NCI-H1930 (cell line): ENCODE results near the gene PRKCA.

Experiments
- DNase-seq, 2 experiments: peaks; one replicate each; lab custom pipeline; 2025; lab: John Stamatoyannopoulos, UW

Gene PRKCA

DNA sequence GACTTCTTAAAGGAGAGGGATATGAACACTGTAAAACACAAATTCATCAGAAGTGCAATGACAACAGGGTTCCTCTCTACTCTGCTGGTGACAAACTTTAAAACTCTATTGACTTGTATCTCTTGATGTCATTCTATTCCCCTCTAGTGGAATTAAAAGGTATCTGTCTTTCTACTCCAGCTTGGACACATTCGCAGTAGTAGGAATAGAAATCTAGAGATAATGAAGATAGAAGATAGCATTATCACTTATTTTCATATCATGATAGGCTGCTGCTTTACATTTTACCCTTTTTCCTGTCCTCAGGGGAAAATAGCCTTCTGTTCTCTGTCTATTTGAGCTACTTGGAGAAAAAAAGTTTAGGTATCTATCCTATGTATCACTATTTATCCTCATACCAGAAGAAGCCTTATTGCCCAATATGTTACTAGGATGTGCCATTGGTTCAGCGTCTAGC, 322.9 kb downstream of the PRKCA start:
- DNase-seq: no peak

DNA sequence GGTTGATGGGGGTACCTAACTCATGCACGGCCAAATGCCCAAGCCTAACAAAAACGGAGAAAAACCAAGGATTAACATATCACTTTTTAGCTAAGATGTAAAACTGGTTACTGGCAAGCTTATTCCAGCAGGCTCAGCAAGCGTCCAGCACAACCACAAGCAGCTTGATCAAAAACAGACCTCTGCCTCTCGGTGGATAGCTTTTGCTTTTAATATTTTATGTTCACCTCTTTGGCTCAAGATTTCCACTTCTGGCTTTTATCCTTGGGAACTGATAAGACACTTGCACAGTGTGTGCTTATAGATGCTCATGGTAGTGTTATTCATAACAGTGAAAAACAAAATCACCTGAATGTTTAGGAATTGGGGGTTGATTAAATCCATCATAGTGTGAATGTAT, 325.6 kb downstream of the PRKCA start:
- DNase-seq: no peak

DNA sequence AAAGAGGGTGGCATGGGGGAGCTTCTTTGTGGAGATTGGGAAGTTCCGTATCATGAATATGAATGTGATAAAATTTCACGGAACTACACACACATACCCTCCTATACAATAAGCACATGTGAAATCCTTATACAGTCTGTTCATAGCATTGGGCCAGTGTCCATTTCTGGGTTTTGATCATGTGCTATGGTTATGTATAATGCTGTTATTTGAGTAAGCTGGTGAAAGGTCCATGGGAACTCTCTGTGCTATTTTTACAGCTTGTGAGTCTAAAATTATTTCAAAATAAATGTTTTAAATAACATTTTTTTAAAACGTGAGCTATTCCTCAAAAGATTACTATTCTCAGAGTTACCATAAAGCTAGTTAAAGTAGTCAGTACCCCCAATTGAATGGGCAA, 327.3 kb downstream of the PRKCA start:
- DNase-seq: no peak

DNA sequence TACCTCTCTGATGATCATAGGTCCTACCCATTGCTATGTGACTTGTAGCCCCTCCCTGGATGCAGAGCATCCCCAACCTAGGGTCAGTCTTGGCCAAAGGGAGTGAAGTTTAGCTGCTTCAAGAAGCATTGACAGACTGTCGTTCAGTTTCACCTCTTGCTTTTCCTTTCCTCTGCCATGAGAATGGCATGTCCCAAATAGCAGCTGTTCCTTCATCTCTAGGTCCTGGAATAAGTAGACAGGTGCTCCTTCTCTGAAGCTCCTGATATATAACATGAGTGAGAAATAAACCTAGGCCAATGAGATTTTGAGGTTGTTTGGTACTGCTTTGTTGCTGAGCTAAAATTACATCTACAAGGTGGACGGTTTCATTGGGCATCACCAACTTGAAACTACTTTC, 328.0 kb downstream of the PRKCA start:
- DNase-seq: no peak

DNA sequence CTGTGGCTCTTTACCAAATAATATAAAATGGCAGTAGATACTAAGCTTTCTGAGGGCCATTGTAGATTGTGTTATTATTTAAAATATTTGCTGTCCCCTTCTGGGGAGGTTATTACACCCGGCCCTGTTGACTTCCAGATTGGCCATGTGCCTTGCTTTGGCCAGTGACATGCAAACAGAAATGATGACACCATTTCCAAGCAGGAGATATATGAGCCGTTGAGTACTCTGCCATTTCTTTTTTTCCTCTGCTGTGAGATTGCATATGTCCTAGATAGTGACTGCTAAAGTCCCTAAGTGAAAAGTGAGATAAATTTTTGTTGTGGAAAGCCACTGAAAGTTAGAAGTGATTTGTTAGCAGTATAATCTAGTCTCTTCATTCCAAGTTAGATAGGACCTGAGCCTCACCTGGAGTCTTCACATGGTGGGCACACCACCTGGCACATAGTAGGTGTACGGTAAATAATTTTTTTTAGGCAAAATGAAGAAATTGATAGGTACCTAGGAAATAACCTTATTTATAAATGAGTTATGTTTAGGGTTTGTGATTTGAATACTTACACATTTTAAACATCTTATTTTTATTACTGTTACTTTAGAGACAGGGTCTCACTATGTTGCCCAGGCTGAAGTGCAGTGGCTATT, 328.5 kb downstream of the PRKCA start:
- DNase-seq: no peak

DNA sequence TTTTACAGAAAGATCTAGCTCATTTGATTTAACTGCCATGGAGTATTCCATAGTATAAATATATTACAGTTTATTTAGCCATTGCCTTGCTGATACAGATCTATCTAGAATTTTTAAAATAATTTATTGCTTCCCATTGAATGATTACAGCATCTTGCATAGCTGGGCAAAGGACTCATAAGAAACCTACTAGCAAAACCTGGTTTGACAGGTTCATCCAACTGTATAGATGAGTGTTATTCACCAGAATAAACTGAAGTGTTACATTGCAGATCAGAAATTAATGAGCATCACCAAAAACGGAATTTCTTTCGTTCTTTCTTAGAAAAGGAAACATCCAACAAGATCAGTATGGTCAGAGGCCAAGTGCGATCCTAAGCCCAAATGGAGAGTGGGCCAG, 330.3 kb downstream of the PRKCA start:
- DNase-seq: no peak

DNA sequence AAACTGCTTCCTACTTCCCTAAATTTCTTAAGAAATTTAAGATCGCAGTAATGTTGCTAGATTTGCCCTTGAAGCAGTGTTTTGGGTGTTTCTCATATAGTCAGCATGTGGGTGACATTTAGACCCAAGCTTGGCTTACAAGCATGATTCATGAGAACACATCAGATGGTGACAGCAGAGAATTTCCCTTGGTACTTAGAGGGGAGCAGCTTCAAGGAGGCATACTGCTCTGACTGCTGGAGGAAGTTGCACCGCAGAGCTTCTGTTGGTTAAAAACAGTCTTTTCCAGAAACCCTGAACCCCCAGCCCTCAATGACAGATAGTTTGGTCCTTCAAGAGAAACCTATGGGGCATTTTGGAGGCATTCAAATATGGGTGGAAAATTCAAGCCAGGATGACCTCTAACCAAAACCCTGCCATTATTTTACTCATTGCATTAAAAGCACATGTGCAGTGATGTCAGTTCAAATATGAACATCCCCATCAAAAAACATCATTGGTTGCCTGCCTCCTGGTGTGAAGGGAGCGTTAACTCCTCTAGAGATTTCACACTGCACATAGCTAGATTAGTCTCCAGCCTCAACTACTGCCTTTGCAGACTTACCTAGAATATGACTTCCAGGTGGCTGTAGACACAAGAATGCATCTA, 331.0 kb downstream of the PRKCA start:
- DNase-seq: no peak

DNA sequence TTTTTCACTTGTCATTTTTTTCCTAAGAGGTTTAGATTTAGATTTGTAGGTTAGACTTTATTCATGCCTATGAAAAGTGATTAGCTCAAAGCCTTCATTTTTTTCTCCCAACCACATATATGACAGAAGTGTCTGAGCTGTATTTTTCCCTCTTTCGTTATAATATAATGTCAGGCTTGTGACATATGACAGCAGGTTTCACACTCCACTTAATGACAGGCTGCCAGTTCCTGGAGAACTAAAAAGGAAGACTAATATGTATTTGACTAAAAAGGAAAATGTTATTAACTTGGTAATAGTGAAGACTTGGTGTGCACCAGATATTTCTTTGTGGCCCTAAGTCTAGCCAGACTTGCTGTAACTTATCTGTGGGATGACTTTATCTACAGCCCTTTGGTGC, 331.8 kb downstream of the PRKCA start:
- no peak for DNase-seq

DNA sequence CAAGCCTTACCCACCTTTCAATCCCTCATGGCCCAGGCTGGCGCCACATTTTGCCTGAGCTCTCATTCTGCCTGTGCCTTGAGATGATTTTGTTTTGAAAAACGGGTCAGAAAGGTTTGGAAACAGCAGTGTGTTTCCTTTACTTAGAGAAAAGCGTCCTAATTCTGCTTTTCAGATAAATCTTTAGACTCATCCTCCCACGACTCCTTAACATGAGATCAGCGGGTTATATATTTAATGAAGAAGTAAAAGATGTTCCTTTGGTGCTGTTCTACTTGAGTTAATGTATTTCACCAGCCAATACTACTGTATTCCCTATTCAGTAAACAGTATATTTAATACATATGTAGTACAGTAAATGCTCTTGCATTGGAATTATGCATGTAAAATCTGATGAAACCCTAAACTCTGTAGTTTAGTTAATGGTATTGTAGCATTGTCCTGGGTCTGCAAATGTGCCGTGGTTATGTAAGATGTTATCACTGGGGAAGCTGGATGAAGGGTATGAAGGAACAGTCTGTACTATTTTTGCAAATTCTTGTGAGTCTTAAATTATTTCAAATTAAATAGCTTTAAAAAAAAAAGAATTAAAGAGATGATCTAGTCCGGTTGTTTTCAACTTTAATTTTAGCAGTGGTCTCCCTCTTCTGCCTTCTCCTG, 333.1 kb downstream of the PRKCA start:
- DNase-seq: no peak

DNA sequence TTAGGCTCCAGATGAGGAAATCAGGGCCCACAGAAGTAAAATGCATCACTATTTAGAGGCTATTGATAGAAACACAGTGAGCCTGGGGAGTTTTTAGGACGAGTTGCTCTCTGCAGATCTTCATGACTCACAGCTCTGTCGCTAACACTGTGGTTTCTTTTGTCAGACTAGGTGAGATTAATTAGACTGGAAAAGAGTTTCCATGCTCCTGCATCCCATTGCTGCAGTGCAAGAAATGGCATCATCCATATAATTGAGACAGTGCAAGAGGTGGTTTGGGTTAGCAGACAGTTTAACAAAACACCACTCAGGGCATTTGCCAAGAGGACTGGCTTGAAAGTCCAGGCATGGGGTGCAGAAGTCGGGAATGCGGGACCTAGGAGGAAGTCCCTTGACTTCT, 333.7 kb downstream of the PRKCA start:
- no peak for DNase-seq

DNA sequence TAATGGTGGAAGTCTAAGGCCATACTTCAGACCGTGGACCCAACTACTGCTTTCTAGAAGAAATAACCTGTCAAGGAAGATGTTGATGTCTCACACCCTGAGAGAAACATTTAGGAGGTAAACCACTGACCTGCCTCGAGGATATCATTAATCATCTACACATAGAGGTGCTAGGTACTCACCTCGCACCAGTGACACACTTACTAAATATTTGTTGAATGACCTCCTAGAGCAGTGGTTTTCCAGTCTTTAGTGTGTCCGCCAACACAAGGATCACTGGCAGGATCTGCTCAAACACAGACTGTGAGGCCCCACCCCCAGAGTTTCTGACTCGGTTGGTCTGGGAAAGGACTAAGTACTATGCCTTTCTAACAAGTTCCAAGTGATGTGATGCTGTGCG, 335.1 kb downstream of the PRKCA start:
- DNase-seq: no peak

DNA sequence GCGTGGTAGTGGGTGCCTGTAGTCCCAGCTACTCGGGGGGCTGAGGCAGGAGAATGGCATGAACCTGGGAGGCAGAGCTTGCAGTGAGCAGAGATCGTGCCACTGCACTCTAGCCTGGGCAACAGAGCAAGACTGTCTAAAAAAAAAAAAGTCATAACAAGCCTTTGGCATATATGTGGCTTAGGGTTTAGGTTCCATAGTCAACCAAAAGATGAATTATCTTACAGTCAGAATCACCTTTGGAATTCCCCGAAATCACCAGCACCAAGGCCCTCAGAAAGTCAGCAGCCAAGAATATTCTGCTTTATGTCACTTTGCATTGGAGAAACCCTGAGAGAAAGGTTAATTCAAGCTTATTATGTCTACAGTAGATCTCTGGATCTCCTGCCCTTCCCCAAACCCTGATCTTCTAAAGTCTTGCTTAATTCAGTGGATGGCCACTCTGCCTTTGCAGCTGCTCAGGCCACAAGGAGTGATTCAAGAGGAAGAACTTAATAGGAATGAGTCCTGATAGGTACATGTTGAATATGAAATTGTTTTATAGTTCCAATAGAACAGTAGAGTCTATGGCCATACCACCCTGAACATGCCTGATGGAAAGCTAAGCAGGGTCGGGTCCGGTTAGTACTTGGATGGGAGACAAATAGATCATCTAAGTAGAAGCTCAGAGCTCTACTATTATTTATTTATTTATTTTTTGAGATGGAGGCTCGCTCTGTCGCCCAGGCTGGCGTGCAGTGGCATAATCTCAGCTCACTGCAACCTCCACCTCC, 336.5 kb downstream of the PRKCA start:
- no peak for DNase-seq

DNA sequence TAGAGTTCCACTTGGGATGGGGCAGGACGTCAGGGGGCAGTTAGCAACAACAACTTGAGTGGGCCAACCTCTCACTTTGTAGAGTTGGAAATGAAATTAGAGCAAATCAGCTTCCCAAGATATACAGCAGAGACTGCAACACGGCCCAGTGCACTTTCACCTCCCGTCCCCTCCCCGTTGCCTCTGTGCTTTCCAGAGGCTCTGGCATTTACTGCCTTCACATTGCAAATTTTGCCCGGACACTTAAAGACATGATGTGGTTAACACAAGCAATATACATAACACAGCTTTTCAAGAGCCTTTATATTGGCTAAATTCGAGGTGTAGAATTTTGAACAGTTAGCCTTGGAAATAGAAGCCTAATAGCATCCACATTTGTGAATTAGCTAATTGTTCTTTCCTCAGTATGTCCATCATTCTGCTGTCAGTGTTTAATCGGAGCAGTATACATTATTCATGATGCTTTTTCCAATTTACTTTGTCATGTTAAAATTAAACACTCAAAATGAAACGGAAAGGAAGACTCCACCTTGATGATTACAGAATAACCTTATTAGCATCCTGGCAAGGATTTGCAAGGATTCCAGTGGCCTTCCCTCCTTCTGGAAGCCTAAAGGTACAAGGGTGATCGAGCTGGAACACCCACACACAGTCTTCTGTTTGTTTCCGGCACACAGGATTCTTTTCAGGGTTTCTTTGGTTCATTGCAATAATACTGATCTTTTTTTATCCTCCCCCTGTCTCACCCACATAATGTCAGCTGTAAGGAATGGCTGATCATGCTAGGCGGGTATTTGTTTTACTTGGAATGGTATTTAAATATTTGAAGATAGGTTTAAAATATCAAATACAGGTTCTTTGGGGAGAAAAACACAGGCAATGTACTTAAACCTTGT, 341.6 kb downstream of the PRKCA start:
- DNase-seq: no peak

DNA sequence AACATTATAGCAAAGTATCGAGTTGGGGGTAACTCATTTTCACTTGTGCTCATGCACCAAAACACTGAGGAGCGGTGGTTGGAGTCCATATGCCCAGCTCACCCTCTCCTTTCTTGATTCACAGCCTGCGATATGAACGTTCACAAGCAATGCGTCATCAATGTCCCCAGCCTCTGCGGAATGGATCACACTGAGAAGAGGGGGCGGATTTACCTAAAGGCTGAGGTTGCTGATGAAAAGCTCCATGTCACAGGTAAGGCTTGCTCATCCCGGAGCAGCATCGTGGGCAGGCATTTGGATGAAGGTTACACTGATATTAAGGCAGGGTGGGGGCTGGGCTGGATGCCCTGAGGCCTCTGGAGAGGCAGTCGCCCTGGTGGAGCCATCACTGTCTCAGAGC, 342.8 kb downstream of the PRKCA start:
- DNase-seq: no peak

DNA sequence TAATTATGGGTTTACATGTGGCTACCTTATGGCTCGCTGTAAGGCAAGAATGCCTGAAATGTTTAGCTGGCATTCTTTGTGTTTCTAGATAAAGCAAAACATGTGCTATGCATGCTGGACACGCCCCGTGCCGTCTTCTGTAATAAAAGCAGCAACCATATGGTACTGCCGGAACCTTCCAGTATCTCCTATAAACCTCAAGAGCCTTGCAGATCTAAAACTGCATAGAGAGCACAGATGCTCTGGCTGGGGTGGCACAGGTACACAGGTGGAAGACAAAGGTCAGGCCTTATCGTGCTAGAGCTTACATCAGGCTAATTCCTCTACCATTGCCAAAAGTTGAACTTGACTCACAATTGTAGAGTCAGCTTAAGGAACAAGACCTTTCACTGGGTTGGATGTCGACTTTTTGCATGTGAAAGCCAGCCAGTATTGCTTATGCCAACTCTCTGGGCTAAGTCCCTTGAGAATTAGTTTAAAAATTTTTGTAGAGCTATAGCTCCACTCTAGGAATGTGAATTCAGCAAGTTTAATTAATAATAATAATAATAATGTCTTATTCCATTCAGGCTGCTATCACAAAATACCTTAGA, 345.1 kb downstream of the PRKCA start:
- no peak for DNase-seq

DNA sequence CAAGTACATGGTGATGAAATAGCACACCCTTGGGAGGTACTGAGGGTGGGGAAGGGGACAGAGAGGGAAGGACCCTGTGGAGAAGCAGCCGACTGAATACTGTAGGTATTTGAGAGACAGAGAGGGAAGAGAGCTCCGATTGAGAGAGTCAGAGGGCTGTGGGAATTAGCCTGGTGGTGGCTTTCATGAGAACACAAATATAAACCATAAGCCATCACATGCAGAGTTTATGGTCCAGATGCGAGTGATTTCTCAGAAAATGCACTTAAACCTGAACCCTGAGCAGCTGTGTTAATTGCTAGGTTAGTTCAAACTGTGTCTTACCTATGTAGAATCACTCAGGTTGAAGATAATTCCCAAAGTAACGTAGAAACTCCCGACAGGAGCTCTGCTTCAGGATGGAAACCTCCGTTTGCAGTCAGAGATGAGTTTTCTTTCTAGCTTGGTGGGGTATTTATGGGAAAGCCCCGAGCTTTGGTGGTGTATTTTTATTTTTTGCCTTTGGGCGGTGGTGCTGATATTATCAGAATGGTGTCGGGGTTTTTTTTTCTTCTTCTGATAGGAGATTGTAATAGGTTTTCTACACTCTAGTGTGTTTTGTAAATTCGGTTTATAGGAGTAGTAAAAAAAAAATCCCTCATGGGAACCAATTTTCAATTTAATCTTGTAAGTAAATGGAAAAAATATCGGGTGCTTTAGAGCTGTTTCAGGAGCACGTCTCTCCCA, 347.6 kb downstream of the PRKCA start:
- DNase-seq: no peak

DNA sequence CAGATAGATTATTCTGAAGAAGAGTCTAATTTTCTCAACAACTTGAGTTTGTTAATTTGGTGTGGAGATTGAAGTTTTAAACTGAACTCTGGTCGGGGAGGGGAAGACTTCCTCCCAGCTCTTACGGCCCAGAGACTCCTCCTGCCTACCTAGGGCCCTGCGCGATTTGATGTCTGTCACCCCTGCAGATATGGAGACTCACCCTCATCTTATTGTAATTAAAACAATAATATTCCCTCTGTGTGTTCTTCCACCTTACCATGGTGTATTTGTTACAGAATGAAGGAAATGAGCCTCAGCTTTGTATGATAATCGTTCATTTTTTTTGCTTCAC, 348.1 kb downstream of the PRKCA start:
- DNase-seq: no peak

DNA sequence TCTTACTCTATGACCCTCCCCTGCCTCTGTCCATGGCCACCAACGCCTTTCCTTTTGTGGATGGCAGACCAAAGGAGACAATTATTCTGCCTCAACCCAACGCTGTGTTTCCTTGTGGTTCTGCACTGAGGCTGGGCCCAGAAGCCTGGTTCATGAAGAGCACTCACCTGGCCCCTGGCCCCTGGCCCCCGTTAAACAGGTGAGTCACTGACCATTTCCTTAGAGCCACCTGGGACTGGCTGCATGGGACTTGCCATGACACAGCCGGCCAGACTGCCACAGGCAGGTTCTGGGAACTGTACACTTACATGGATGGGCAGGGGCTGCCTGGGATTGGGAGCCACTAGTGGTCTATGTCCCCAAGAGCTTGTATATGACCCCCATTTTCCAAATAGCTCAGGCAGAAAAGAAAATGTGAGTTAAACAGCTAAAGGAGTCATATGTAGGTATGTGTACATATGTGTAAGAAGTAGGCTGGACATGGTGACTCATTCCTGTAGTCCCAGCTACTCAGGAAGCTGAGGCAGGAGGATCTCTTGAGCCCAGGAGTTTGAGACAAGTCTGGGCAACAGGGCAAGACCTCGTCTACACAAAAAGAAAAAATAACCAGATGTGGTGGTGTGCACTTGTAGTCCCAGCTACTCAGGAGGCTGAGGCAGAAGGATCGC, 350.6 kb downstream of the PRKCA start:
- DNase-seq: no peak

DNA sequence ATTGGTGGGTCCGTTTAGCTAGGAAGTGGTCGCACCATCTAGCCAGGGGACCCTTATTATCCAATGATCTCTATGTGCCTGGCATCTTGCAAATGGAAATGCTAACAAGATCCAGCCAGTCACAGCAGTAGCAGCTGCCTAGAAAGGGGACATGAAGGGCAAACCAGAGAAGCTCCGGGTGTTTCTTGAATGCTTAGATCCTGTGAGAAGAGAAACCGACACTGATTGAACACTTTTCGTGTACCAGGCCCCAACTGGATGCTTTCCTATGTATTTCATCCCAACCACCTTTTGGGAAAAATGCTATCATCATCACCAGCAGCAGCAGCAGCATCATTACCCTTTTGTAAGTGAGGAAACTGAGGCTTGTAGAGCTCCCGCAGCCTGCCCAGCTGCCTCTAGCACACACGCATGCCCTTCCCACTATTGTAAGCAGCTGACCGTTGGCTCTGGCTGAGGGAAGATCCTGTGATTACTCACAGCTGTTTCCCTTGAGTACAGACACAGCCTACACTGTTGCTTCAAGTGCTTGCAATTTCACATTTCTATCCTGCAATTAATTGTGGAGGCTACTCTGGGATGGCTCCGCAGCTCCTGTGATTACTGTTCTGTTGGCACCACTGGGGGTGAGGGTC, 351.8 kb downstream of the PRKCA start:
- DNase-seq: no peak

DNA sequence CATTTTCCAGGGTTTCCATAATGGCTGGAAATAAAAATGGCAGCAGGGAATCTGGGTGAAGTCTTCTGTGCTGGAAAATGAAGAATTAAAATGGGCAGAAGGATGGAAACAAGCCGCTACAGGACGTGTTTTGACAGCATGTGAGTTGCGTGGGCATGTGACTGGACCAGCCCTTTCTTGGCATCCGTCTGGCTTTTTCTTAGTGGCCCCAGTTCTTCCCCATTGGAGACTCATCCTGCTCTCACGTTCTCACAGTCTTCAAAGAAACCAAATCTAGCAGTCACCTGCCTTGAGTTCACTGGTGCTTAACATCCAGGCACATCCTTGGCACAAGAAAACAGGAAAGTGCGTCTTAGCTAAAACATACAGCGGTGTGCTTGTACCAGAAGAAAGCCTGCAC, 352.4 kb downstream of the PRKCA start:
- no peak for DNase-seq
